ENCODE results near the gene FNBP1. TPM values are rescaled to one million over a fixed set of nuclear protein-coding genes. Genes with fewer than 3 reads are reported as not detected.

FNBP1 gene
- total and polyA plus RNA-seq, 2 of the 8 experiments (the other 6 are each of a cell fraction or from before 2014, with no cell fraction given), result 7.2 to 40.9 TPM

GRCh38 chr9:129860653-129861446 lies 182.1 kb downstream of the FNBP1 start:
- no peak overlapping the region for H2AK5ac ChIP-seq (ENCODE audit: low read depth, low read length)
- H4K5ac ChIP-seq (ENCODE audit: insufficient read length, low read depth, low read length), result no peak overlapping the region
- ChIA-PET CTCF (ENCODE audit: partially characterized antibody) (interaction anchor here (1.0 to 1.3 kb wide), 2 partner anchors 20 to 498 kb away, joined by 3 to 5 read pairs; no protein-coding TSS in a partner anchor), POLR2A (ENCODE audit: partially characterized antibody) (interaction anchor here (1.0 kb wide), 1 partner anchor 10 kb away, joined by 4 read pairs; no protein-coding TSS in a partner anchor)
- H3K79me2 ChIP-seq (ENCODE audit: control insufficient read depth in 1 of 2, insufficient read depth in 2 of 2, low read length in 2 of 2), result no peaks in the 10 kb centered on the region
- peaks cover 0 to 6% (median 0%) of the 10 kb centered on the region in 4 experiments; a peak in 3 of 8 replicates for H3K36me3 ChIP-seq (ENCODE audit: control insufficient read depth in 2 of 4, insufficient read depth in 4 of 4, low read length in 3 of 4)
- H3K4me3 ChIP-seq (ENCODE audit: extremely low read depth in 1 of 4, insufficient read depth in 2 of 4, low read depth in 3 of 4, low read length in 4 of 4), result no peak overlapping the region
- WGBS, 2 experiments (ENCODE audit: extremely low coverage in 1 of 2, insufficient coverage in 1 of 2, insufficient read length in 1 of 2, insufficient replicate concordance in 2 of 2, low coverage in 1 of 2, low lambda C conversion rate in 2 of 2, missing lambda C conversion rate in 1 of 2), result 79% methylated on average over 11 of the region's 11 CpGs; no CpG with 5 or more reads in 1 of the 2 experiments
- no peak overlapping the region for H2BK5ac ChIP-seq (ENCODE audit: low read depth, low read length)
- no peaks in the 10 kb centered on the region for H3K4me1 ChIP-seq (replicated peaks in 1 of 4; ENCODE audit: control insufficient read depth in 3 of 4, insufficient read depth in 4 of 4, low read length in 3 of 4)
- H3K4ac ChIP-seq (replicated peaks; ENCODE audit: insufficient read length, low read depth, low read length), result no peak overlapping the region
- H4K8ac ChIP-seq (ENCODE audit: extremely low read depth, insufficient read depth, low read length), result no peak overlapping the region
- FAIRE-seq, result no peak
- H3K27me3 ChIP-seq (replicated peaks in 1 of 4; ENCODE audit: control insufficient read depth in 3 of 4, extremely low read depth in 1 of 4, insufficient read depth in 3 of 4, low read length in 3 of 4), result no peaks in the 10 kb centered on the region
- no peaks in the 10 kb centered on the region for H3K23me2 ChIP-seq (ENCODE audit: low read depth, low read length)
- no peak overlapping the region for H2AFZ ChIP-seq (ENCODE audit: low read length)
- H2BK15ac ChIP-seq (ENCODE audit: low read length), result no peak overlapping the region
- H3K27ac ChIP-seq (ENCODE audit: low read depth, low read length), result no peak overlapping the region
- H3K14ac ChIP-seq (ENCODE audit: insufficient read length), result no peak overlapping the region
- H3K4me2 ChIP-seq (ENCODE audit: insufficient read depth in 1 of 2, low read depth in 2 of 2, low read length in 2 of 2), result no peak overlapping the region
- no peak overlapping the region for H3K56ac ChIP-seq (replicated peaks; ENCODE audit: insufficient read length, low read depth, low read length)
- H2BK12ac ChIP-seq (ENCODE audit: low read depth, low read length), result no peak overlapping the region
- no peaks in the 10 kb centered on the region for H3K79me1 ChIP-seq (ENCODE audit: low read depth, low read length)
- no peak overlapping the region for H3K23ac ChIP-seq (ENCODE audit: insufficient read length)
- no peak overlapping the region for H2BK20ac ChIP-seq (ENCODE audit: low read length)
- H4K91ac ChIP-seq (replicated peaks; ENCODE audit: insufficient read length, low read length), result no peak overlapping the region
- H3K18ac ChIP-seq (ENCODE audit: extremely low read depth, low read length), result no peak overlapping the region
- H4K20me1 ChIP-seq (replicated peaks in 1 of 2; ENCODE audit: control insufficient read depth in 1 of 2, insufficient read depth in 2 of 2, low read length in 2 of 2), result peaks cover 3 to 4% of the 10 kb centered on the region in 2 experiments
- no peak overlapping the region for H2BK120ac ChIP-seq (replicated peaks; ENCODE audit: low read depth, low read length)
- no peak overlapping the region for H3K9ac ChIP-seq (replicated peaks in 1 of 4; ENCODE audit: extremely low read depth in 1 of 4, low read depth in 3 of 4, low read length in 3 of 4)
- DNase-seq (ENCODE audit: low read depth in 1 of 2, low spot score in 2 of 2), result no peak
- H3K9me3 ChIP-seq (ENCODE audit: insufficient read depth in 2 of 2, low read depth in 1 of 2, low read length in 1 of 2), result no peaks in the 10 kb centered on the region
- TF ChIP-seq GTF2F1 (IDR thresholded peaks at IDR 0.05; ENCODE audit: borderline replicate concordance, low read depth, low read length), result no peak
- no peak for TF ChIP-seq BCL11A (IDR thresholded peaks at IDR 0.05; ENCODE audit: low read depth in 2 of 2, low read length in 2 of 2)
- no peak for TF ChIP-seq SIX5 (IDR thresholded peaks at IDR 0.05; ENCODE audit: low read depth, low read length)
- TF ChIP-seq HDAC6 (IDR thresholded peaks at IDR 0.05; ENCODE audit: low read depth, low read length), result no peak
